ENCODE data around the gene HHIP.

GRCh38 chr4:144734522-144734921, 88.6 kb downstream of the HHIP start:
- TF ChIP-seq CTCF (IDR thresholded peaks at IDR 0.05) (no peak), POLR2A (IDR thresholded peaks at IDR 0.05) (no peak), EP300 (IDR thresholded peaks at IDR 0.05) (no peak)
